Measurements from ENCODE around the gene SIGLEC5.
A peak's percentile ranks its signal among the peaks of the same experiment; 100 is the strongest.

The SIGLEC5 gene

DNA sequence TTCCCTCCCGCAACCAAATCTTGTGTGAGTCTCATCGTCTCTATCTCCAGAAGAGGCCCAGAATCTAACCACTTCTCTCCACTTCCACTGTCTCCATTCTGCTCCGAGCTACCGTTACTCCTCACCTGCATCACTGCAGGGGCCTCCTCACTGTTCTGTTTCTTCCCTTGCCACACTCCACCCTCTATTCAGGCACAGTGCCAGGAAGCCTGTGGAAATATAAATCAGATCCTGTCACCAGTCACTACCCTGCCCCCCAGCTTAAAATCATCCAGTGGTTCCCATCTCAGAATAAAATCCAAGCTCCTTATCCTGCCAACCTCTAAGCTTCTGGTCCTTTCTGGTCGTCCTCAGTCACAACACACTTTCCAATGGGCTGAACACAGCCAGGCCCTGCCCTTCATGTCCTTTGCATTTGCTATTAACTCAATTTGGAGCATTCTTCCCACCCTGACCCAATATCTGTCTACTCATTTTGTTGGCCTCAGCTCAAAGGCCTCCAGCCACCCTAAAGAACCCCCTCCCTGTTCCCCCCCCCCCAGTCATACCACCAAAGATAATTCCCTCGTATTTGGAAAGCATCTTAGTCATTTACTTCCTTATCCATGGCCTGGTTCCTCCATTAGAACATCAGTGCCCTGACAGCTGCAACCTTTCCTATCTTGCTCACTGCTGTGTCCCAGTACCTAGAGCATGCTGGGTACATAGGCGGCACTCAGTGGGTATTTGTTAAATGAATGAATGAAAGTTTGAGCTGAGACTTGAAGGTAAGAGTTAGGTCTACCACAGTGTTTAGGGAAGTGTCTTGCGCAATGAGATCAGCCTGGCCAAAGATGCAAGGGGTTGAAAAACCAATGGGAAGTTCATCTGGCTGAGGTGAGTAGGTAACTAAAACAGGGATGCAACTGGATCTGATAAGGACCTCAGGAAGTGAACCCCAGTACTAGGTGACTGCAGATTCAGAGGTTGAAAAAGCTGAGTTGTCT, 34.7 kb downstream of the SIGLEC5 start:
- Histone ChIP-seq H3K9ac (ENCODE audit: low read depth, low read length) (no peak overlapping the region), H3K4me3 (ENCODE audit: low read depth, low read length) (peak overlapping the region; percentile 72), H3K36me3 (ENCODE audit: control insufficient read depth, insufficient read depth, low read length) (no peaks in the 10 kb centered on the region), H3K4me1 (ENCODE audit: control insufficient read depth, insufficient read depth, low read length) (peaks cover 2% of the 10 kb centered on the region), H3K27me3 (ENCODE audit: control insufficient read depth, insufficient read depth, low read length) (peaks cover 14% of the 10 kb centered on the region), H3K9me3 (ENCODE audit: control insufficient read depth, insufficient read depth, low read length) (no peaks in the 10 kb centered on the region)

DNA sequence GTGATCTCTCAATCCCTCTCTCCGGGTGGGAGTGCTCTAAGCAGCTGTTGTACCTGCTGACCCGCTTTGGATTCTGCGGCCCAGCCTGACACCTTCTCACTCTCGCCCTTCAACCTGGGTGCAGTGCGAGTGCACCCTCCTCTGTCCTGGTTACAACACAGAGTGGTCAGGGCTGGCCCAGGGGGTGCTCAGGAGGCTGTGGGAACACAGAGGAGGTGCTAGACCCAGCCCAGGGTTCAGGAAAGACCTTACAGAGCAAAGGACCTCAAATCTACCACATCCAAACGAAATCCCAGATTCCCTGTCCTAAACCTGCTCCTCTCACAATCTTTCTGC, 35.5 kb downstream of the SIGLEC5 start:
- Histone ChIP-seq H3K4me3 (ENCODE audit: low read depth, low read length) (peak overlapping the region; percentile 72), H3K27me3 (ENCODE audit: control insufficient read depth, insufficient read depth, low read length) (peaks cover 6% of the 10 kb centered on the region), H3K4me1 (ENCODE audit: control insufficient read depth, insufficient read depth, low read length) (peaks cover 2% of the 10 kb centered on the region), H3K36me3 (ENCODE audit: control insufficient read depth, insufficient read depth, low read length) (no peaks in the 10 kb centered on the region), H3K9ac (ENCODE audit: low read depth, low read length) (peak overlapping the region; percentile 51), H3K9me3 (ENCODE audit: control insufficient read depth, insufficient read depth, low read length) (no peaks in the 10 kb centered on the region)

DNA sequence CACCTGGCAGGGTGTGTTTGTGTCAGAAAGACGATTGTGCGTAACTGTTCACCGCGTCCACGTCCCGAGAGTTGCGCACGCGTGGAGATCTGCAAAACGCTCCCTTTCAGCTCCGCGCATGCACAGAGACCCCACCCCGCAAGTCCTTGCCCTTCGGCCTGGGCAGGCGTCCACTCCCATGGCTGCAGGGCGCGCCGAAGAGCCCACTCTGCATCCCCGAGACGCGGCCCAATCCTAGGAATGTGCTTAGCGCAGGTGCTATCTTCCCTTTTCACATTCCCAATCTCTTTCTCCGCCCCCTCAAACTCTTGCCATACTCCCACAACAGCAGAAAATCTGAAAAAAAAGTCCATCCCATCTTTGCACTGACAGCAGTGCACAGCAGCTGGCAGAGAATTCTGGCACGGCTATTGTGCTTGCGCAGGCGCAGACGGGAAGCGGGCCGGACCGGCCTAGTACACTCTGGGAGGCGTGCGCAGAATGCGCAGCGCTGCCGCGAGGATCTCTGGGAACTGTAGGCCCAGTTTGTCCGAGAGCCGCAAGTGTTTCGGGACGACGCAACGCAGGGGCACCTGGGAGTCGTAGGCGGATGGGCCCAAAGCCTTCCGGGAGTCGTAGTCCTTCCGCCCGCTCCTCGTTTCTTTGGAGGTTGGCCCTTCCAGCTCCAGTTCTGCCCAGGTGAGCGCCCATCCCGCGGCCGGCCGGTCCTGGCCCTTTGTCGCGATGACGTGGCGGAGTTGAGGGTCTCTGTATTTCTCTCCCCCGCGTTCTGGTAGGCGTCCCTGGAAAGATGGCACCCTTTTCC, 36.0 kb downstream of the SIGLEC5 start:
- Histone ChIP-seq H3K4me1 (ENCODE audit: control insufficient read depth, insufficient read depth, low read length) (peaks cover 2% of the 10 kb centered on the region), H3K9ac (ENCODE audit: low read depth, low read length) (peak overlapping the region; percentile 51), H3K27me3 (ENCODE audit: control insufficient read depth, insufficient read depth, low read length) (peaks cover 3% of the 10 kb centered on the region), H3K9me3 (ENCODE audit: control insufficient read depth, insufficient read depth, low read length) (no peaks in the 10 kb centered on the region), H3K36me3 (ENCODE audit: control insufficient read depth, insufficient read depth, low read length) (no peaks in the 10 kb centered on the region), H3K4me3 (ENCODE audit: low read depth, low read length) (peak overlapping the region; percentile 93)

DNA sequence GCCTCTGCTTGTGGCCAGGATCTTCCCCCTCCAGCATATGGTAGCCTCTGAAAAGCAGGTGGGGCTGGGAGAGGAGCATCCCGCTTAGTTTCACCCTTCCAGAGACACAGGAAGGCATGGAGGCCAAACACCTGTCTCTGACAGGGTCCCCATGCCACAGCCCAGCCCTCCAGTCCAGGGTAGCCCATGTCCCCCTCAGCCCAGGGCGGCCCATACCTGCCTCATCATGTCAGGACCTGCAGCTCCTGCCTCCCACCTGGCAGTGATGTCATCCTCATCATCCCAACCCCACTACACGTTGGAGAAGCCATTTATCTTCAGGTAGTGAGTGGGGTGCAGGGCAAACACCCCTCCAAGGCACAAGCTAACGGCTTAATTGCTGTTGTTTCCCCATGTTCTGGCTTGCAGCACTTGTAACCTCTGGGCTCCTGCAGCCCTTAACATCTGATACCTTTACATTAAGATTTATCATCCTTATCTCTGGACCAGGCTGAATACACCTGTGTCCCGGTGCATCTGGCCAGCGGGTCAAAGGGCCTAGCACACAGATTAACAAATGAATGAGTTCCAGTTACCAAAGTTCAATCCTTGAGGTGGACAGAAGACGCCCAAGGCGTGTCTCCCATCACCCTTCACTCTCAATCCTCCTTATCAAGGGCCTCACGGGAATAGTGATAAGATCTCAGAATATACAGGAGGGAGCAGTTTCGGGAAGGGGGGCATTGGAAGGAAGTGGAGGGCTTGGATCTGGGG, 36.9 kb downstream of the SIGLEC5 start:
- Histone ChIP-seq H3K36me3 (ENCODE audit: control insufficient read depth, insufficient read depth, low read length) (no peaks in the 10 kb centered on the region), H3K4me1 (ENCODE audit: control insufficient read depth, insufficient read depth, low read length) (peaks cover 2% of the 10 kb centered on the region), H3K9me3 (ENCODE audit: control insufficient read depth, insufficient read depth, low read length) (no peaks in the 10 kb centered on the region), H3K27me3 (ENCODE audit: control insufficient read depth, insufficient read depth, low read length) (peaks cover 3% of the 10 kb centered on the region), H3K9ac (ENCODE audit: low read depth, low read length) (no peak overlapping the region), H3K4me3 (ENCODE audit: low read depth, low read length) (peak overlapping the region; percentile 93)

DNA sequence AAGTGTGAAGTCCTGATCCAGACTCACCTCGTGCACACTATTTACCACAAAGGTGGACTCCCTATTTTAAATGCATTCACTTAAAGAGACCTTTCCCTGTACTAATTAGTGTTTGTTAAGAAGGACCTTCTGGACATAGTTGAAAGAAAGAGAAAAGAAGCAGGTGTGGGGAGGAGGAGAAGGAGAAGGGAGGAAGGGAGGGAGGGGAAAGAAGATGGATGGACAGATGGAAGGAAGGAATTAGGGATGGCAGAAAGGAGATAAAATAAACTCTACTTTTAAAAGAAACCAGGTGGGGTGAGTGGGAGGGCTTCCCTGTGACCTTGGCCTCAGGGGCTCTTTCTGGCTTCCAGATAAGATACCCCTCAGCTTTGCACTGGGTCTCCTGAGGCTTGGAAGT, 37.7 kb downstream of the SIGLEC5 start:
- Histone ChIP-seq H3K9ac (ENCODE audit: low read depth, low read length) (no peak overlapping the region), H3K27me3 (ENCODE audit: control insufficient read depth, insufficient read depth, low read length) (peaks cover 3% of the 10 kb centered on the region), H3K9me3 (ENCODE audit: control insufficient read depth, insufficient read depth, low read length) (peaks cover 4% of the 10 kb centered on the region), H3K36me3 (ENCODE audit: control insufficient read depth, insufficient read depth, low read length) (no peaks in the 10 kb centered on the region), H3K4me1 (ENCODE audit: control insufficient read depth, insufficient read depth, low read length) (peaks cover 2% of the 10 kb centered on the region), H3K4me3 (ENCODE audit: low read depth, low read length) (no peak overlapping the region)

DNA sequence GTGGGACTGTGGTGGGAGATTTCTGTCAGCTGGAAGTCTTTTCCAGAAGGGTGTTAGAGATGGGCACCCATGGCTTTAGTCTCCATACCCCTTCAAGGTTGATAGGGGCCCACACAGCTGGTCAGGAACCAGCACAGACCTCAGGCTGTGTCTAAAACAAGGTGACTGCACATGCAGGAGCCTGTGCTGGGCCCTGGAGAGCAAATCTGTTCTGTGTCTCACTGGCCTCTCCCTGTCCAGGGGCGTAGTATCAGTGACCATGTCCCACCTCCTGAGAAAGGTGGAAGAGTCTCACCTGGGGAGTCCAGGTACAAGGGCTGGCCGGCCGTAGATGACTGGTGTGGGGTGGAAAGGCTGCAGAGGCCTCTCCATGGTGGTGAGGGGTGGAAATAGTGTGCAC, 39.8 kb downstream of the SIGLEC5 start:
- H3K9me3 ChIP-seq (ENCODE audit: control insufficient read depth, insufficient read depth, low read length) = peaks cover 14% of the 10 kb centered on the region
- peaks cover 4% of the 10 kb centered on the region for H3K36me3 ChIP-seq (ENCODE audit: control insufficient read depth, insufficient read depth, low read length)
- no peaks in the 10 kb centered on the region for H3K27me3 ChIP-seq (ENCODE audit: control insufficient read depth, insufficient read depth, low read length)
- peaks cover 2% of the 10 kb centered on the region for H3K4me1 ChIP-seq (ENCODE audit: control insufficient read depth, insufficient read depth, low read length)
- H3K9ac ChIP-seq (ENCODE audit: low read depth, low read length) = no peak overlapping the region
- no peak overlapping the region for H3K4me3 ChIP-seq (ENCODE audit: low read depth, low read length)

DNA sequence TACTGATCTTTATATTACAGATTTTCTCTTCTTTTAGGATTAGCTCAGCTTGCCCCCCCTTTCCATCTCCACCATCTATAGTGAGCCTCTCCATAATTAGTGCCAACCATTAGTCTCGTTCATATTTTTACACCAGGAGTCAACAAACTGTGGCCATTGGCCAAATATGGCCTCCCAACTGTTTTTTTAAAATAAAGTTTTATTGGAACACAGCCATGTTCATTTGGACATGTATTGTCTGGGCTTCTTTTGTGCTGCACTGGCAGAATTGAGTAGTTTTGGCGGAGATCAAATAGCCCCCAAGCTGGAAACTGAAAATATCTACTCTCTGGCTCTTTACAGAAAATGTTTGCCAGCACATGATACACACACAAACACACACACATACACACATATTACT, 40.7 kb downstream of the SIGLEC5 start:
- Histone ChIP-seq H3K4me1 (ENCODE audit: control insufficient read depth, insufficient read depth, low read length) (no peaks in the 10 kb centered on the region), H3K4me3 (ENCODE audit: low read depth, low read length) (no peak overlapping the region), H3K9me3 (ENCODE audit: control insufficient read depth, insufficient read depth, low read length) (peaks cover 14% of the 10 kb centered on the region), H3K9ac (ENCODE audit: low read depth, low read length) (no peak overlapping the region), H3K27me3 (ENCODE audit: control insufficient read depth, insufficient read depth, low read length) (no peaks in the 10 kb centered on the region), H3K36me3 (ENCODE audit: control insufficient read depth, insufficient read depth, low read length) (peaks cover 4% of the 10 kb centered on the region)

DNA sequence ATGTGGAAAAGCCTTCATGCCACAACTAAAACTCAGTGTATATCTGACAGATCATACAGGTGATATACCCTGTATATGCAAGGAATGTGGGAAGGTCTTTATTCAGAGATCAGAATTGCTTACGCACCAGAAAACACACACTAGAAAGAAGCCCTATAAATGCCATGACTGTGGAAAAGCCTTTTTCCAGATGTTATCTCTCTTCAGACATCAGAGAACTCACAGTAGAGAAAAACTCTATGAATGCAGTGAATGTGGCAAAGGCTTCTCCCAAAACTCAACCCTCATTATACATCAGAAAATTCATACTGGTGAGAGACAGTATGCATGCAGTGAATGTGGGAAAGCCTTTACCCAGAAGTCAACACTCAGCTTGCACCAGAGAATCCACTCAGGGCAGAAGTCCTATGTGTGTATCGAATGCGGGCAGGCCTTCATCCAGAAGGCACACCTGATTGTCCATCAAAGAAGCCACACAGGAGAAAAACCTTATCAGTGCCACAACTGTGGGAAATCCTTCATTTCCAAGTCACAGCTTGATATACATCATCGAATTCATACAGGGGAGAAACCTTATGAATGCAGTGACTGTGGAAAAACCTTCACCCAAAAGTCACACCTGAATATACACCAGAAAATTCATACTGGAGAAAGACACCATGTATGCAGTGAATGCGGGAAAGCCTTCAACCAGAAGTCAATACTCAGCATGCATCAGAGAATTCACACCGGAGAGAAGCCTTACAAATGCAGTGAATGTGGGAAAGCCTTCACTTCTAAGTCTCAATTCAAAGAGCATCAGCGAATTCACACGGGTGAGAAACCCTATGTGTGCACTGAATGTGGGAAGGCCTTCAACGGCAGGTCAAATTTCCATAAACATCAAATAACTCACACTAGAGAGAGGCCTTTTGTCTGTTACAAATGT, 42.7 kb downstream of the SIGLEC5 start:
- Histone ChIP-seq H3K9me3 (ENCODE audit: control insufficient read depth, insufficient read depth, low read length) (peaks cover 14% of the 10 kb centered on the region), H3K4me1 (ENCODE audit: control insufficient read depth, insufficient read depth, low read length) (no peaks in the 10 kb centered on the region), H3K9ac (ENCODE audit: low read depth, low read length) (no peak overlapping the region), H3K27me3 (ENCODE audit: control insufficient read depth, insufficient read depth, low read length) (no peaks in the 10 kb centered on the region), H3K36me3 (ENCODE audit: control insufficient read depth, insufficient read depth, low read length) (peaks cover 4% of the 10 kb centered on the region), H3K4me3 (ENCODE audit: low read depth, low read length) (no peak overlapping the region)

DNA sequence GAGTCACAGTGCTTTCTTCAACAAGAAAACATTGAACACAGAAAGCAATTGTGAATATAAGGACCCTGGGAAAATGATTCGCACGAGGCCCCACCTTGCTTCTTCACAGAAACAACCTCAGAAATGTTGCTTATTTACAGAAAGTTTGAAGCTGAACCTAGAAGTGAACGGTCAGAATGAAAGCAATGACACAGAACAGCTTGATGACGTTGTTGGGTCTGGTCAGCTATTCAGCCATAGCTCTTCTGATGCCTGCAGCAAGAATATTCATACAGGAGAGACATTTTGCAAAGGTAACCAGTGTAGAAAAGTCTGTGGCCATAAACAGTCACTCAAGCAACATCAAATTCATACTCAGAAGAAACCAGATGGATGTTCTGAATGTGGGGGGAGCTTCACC, 43.4 kb downstream of the SIGLEC5 start:
- Histone ChIP-seq H3K9me3 (ENCODE audit: control insufficient read depth, insufficient read depth, low read length) (peaks cover 14% of the 10 kb centered on the region), H3K36me3 (ENCODE audit: control insufficient read depth, insufficient read depth, low read length) (peaks cover 7% of the 10 kb centered on the region), H3K4me3 (ENCODE audit: low read depth, low read length) (no peak overlapping the region), H3K4me1 (ENCODE audit: control insufficient read depth, insufficient read depth, low read length) (no peaks in the 10 kb centered on the region), H3K9ac (ENCODE audit: low read depth, low read length) (no peak overlapping the region), H3K27me3 (ENCODE audit: control insufficient read depth, insufficient read depth, low read length) (no peaks in the 10 kb centered on the region)

DNA sequence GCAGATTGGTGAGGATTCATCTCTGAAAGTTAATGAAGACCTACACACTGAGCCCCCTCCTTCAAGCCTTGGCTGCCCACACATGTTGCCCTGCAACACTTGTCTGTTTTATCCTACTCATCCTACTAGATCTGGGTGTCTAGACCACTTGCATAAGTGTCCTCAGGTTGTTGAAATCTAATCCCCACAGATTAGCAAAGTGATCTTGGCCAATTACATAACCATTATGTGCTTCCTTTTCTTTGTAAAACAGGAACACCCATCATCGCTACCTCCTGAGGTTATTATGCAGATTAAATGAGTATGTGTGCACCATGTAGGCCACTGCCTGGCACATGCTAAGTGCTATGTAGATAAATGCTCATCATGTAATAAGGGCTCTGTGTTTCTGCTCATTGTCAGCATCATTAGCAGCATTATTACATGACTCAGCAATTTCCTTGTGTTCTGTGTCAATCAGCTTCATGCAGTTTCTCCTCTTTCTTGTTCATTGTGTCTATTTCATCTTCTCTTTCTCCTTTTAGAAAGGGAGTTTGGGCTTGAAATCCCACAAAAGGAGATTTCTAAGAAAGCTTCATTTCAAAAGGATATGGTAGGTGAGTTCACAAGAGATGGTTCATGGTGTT, 44.0 kb downstream of the SIGLEC5 start:
- no peaks in the 10 kb centered on the region for H3K27me3 ChIP-seq (ENCODE audit: control insufficient read depth, insufficient read depth, low read length)
- no peak overlapping the region for H3K4me3 ChIP-seq (ENCODE audit: low read depth, low read length)
- no peaks in the 10 kb centered on the region for H3K4me1 ChIP-seq (ENCODE audit: control insufficient read depth, insufficient read depth, low read length)
- no peak overlapping the region for H3K9ac ChIP-seq (ENCODE audit: low read depth, low read length)
- peaks cover 9% of the 10 kb centered on the region for H3K36me3 ChIP-seq (ENCODE audit: control insufficient read depth, insufficient read depth, low read length)
- H3K9me3 ChIP-seq (ENCODE audit: control insufficient read depth, insufficient read depth, low read length) = peaks cover 14% of the 10 kb centered on the region
